ENCODE data around the gene CGNL1.

CGNL1 gene

GRCh38 chr15:57375827-57376695 is at the start of gene CGNL1:
Gene CGNL1 (plus strand): TSS chr15:57376505. CDS start chr15:57438000, 61,495 bp downstream.
- FAIRE-seq: no peak

- peak; percentile 6 for FAIRE-seq
These were observed 48.3 kb upstream of the CGNL1 start for GRCh38 chr15:57327985-57328471.

- FAIRE-seq: no peak
These were observed 47.8 kb upstream of the CGNL1 start for GRCh38 chr15:57328479-57328878.

GRCh38 chr15:57328897-57329296 is 47.4 kb upstream of the CGNL1 start:
- no peak for FAIRE-seq

- FAIRE-seq: no peak
These were observed 46.5 kb upstream of the CGNL1 start for GRCh38 chr15:57329582-57330367.

- FAIRE-seq: no peak
These were observed 45.5 kb upstream of the CGNL1 start for GRCh38 chr15:57330619-57331340.

- no peak for FAIRE-seq
These were observed 44.0 kb upstream of the CGNL1 start for GRCh38 chr15:57332326-57332725.

GRCh38 chr15:57333487-57333886 is 42.8 kb upstream of the CGNL1 start:
- FAIRE-seq: peak; percentile 50

GRCh38 chr15:57334257-57334656 is 42.0 kb upstream of the CGNL1 start:
- FAIRE-seq: no peak

- no peak for FAIRE-seq
These were observed 41.0 kb upstream of the CGNL1 start for GRCh38 chr15:57335293-57335715.

- FAIRE-seq: no peak
These were observed 40.6 kb upstream of the CGNL1 start for GRCh38 chr15:57335719-57336118.

- FAIRE-seq: no peak
These were observed 38.4 kb upstream of the CGNL1 start for GRCh38 chr15:57337868-57338411.

GRCh38 chr15:57339321-57339720 is 37.0 kb upstream of the CGNL1 start:
- FAIRE-seq: no peak

- FAIRE-seq: peak; percentile 95
These were observed 35.5 kb upstream of the CGNL1 start for GRCh38 chr15:57340682-57341259.

GRCh38 chr15:57343048-57343447 is 33.3 kb upstream of the CGNL1 start:
- no peak for FAIRE-seq

GRCh38 chr15:57343498-57343897 is 32.8 kb upstream of the CGNL1 start:
- no peak for FAIRE-seq

- no peak for FAIRE-seq
These were observed 32.0 kb upstream of the CGNL1 start for GRCh38 chr15:57344282-57344681.

- FAIRE-seq: peak; percentile 77
These were observed 30.7 kb upstream of the CGNL1 start for GRCh38 chr15:57345584-57345983.

GRCh38 chr15:57348081-57348480 is 28.2 kb upstream of the CGNL1 start:
- FAIRE-seq: no peak

GRCh38 chr15:57352535-57353316 is 23.6 kb upstream of the CGNL1 start:
- no peak for FAIRE-seq

GRCh38 chr15:57353317-57353804 is 22.9 kb upstream of the CGNL1 start:
- FAIRE-seq: peak; percentile 99
